KMS-11 (cell line): ENCODE data around the gene SPACA6.

Source experiments
- H2AFZ ChIP-seq: fragments of 200-600 bp; sonication (generic); 2 replicates; pipeline ENCODE4 v1.6.1; 2016; ENCODE audit warnings: antibody characterized with exemption, mixed run types, low read depth
- H3K27ac ChIP-seq: fragments of 200-600 bp; sonication (generic); 2 replicates; pipeline ENCODE4 v1.6.1; 2016; ENCODE audit warnings: mild to moderate bottlenecking, mixed run types
- H3K27me3 ChIP-seq: fragments of 200-600 bp; sonication (generic); 2 replicates; pipeline ENCODE4 v1.6.1; 2017; ENCODE audit warnings: mild to moderate bottlenecking, low read depth, mixed run types, moderate library complexity; ENCODE audit not compliant: insufficient read depth
- H3K36me3 ChIP-seq: fragments of 200-600 bp; sonication (generic); 2 replicates; pipeline ENCODE4 v1.6.1; 2017; ENCODE audit warnings: mild to moderate bottlenecking, mixed run types; ENCODE audit not compliant: insufficient read depth
- H3K4me1 ChIP-seq: fragments of 200-600 bp; sonication (generic); 2 replicates; pipeline ENCODE4 v1.6.1; 2016; ENCODE audit warnings: mild to moderate bottlenecking, low read depth, mixed run types; ENCODE audit not compliant: poor library complexity, severe bottlenecking
- H3K4me2 ChIP-seq: fragments of 200-600 bp; sonication (generic); 2 replicates; pipeline ENCODE4 v1.7.0; 2016; ENCODE audit warnings: mild to moderate bottlenecking, mixed run types
- H3K4me3 ChIP-seq: fragments of 200-600 bp; sonication (generic); IDR thresholded peaks from 2 replicates; pipeline ENCODE4 v1.6.1; 2017; ENCODE audit warnings: low read depth, low read length, mixed read lengths; ENCODE audit not compliant: insufficient read depth
- H3K79me2 ChIP-seq: fragments of 200-600 bp; sonication (generic); 2 replicates; pipeline ENCODE4 v1.6.1; 2016; ENCODE audit warnings: low read depth, mixed run types; ENCODE audit not compliant: insufficient read depth
- H3K9ac ChIP-seq: fragments of 200-600 bp; sonication (generic); 2 replicates; pipeline ENCODE4 v1.6.1; 2016; ENCODE audit warnings: mild to moderate bottlenecking, mixed run types
- H4K20me1 ChIP-seq: fragments of 200-600 bp; sonication (generic); 2 replicates; pipeline ENCODE4 v1.6.1; 2016; ENCODE audit warnings: mild to moderate bottlenecking, mixed run types; ENCODE audit not compliant: insufficient read depth
- TF ChIP-seq, protein P1 (sequence below): fragments of 200-600 bp; sonication (generic); conservative IDR thresholded peaks from 2 replicates; pipeline ENCODE4 v1.6.1; 2017; ENCODE audit warnings: low read depth, mild to moderate bottlenecking, antibody characterized with exemption, low read length, moderate library complexity, mixed read lengths

SPACA6 gene

DNA sequence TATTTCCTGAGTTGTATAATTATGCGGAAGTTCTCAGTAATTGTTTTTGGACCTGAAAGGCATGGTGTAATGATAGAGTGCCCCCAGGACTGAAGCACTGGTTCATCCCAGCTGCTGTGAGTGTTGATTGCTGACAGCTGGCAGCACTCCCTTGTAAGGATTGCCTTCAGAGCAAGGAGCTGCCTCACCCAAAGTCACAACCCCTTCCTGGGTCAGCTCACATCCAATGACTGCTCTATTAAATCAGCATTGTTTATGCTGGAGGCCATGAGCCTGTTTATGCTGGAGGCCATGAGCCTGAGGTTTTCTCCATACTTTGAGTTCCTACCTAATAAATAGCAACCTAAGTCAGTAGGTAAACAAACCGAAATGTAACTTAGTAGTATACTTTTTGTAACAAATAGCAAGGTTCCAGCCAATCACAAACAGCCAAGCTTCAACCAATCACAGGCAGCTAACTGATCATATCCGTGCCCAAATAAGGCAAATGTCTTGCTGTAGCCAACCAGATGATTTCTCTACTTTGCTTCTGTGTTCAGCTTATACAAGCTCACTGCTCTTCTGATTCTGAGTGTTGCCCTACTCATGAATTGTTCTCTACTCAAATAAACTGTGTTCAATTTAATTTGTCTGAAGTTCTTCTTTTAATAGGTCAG, 11.7 kb upstream of the SPACA6 start:
- no peak overlapping the region for H3K4me3 ChIP-seq
- H2AFZ ChIP-seq: no peak overlapping the region
- TF ChIP-seq, protein P1, sequence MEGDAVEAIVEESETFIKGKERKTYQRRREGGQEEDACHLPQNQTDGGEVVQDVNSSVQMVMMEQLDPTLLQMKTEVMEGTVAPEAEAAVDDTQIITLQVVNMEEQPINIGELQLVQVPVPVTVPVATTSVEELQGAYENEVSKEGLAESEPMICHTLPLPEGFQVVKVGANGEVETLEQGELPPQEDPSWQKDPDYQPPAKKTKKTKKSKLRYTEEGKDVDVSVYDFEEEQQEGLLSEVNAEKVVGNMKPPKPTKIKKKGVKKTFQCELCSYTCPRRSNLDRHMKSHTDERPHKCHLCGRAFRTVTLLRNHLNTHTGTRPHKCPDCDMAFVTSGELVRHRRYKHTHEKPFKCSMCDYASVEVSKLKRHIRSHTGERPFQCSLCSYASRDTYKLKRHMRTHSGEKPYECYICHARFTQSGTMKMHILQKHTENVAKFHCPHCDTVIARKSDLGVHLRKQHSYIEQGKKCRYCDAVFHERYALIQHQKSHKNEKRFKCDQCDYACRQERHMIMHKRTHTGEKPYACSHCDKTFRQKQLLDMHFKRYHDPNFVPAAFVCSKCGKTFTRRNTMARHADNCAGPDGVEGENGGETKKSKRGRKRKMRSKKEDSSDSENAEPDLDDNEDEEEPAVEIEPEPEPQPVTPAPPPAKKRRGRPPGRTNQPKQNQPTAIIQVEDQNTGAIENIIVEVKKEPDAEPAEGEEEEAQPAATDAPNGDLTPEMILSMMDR: no peak
- no peaks in the 10 kb centered on the region for H4K20me1 ChIP-seq
- no peak overlapping the region for H3K27ac ChIP-seq
- H3K79me2 ChIP-seq: no peaks in the 10 kb centered on the region
- H3K4me2 ChIP-seq: no peak overlapping the region
- H3K4me1 ChIP-seq: no peaks in the 10 kb centered on the region
- no peak overlapping the region for H3K9ac ChIP-seq
- no peaks in the 10 kb centered on the region for H3K27me3 ChIP-seq
- H3K36me3 ChIP-seq: no peaks in the 10 kb centered on the region

DNA sequence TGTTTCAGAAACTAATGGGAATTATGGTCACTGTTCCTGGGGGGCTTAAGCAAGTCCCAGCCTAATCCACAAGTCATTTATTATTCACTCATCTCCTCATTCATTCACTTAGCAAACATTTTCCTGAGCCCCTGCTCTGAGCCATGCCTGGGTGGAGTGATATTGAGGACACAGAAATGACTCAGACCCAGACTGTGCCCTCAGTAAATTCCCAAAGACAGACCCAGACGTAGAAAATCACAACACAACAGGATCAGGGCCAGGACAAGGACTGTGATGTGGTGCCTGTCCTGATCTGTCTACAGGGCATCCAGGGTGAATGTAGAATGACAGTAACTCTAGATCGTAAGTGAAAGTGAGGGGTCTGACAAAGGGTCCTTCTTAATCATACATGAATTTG, 7.0 kb upstream of the SPACA6 start:
- Histone ChIP-seq H2AFZ (no peak overlapping the region), H3K27me3 (peaks cover 3% of the 10 kb centered on the region; the same call in 1 of the 2 replicates), H3K79me2 (no peaks in the 10 kb centered on the region), H3K4me2 (no peak overlapping the region), H3K4me3 (no peak overlapping the region), H3K36me3 (no peaks in the 10 kb centered on the region), H3K27ac (no peak overlapping the region), H3K9ac (no peak overlapping the region), H4K20me1 (no peaks in the 10 kb centered on the region), H3K4me1 (no peaks in the 10 kb centered on the region)
- TF ChIP-seq, protein P1: no peak

DNA sequence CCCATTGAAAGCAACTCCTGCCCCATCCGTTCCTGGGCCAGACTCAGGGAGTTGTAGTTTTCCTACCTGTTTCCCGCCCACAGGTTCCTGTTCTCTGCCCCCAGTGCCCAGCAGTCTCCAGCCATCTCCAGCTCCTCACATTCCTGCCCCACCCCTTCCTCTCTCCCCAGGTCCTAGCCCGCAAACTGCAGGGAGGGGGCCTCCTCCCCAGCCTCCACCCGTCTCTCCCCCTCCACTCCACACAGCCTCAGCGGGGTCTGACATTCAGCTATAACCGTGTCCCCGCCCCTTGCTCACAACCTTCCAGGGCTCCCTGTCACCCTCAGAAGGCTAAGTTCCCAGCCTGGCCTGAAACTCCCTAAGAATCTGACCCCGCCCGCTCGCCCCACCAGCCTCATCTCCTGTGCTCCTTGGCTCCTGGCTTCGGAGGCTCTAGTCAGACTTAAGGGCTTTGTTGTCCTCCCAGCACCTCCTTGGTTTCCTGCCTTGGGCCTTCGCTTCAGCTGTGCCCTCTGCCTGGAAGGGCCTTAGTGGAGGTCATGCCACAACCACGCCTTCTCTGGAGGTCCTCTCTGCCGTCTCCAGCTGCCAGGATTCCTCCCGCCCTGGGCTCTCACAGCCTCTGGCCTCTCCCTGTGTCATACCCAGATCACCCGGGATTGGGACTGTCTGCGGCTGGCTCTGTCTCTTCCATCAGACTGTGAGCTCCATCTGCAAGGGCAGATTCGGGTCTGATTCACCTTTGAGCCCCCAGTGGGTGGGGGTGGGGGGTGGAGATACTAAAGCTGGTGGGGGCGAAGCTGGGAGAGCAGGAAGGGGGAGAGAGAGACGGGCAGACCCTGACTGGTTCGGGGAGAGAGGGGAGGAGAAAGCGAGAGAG, 5.1 kb upstream of the SPACA6 start:
- Histone ChIP-seq H2AFZ (no peak overlapping the region), H3K36me3 (no peaks in the 10 kb centered on the region), H3K4me2 (no peak overlapping the region), H3K9ac (no peak overlapping the region), H3K79me2 (no peaks in the 10 kb centered on the region), H3K4me3 (no peak overlapping the region), H3K4me1 (no peaks in the 10 kb centered on the region), H4K20me1 (no peaks in the 10 kb centered on the region), H3K27ac (no peak overlapping the region), H3K27me3 (peaks cover 3% of the 10 kb centered on the region; the same call in 1 of the 2 replicates)
- TF ChIP-seq, protein P1: no peak

DNA sequence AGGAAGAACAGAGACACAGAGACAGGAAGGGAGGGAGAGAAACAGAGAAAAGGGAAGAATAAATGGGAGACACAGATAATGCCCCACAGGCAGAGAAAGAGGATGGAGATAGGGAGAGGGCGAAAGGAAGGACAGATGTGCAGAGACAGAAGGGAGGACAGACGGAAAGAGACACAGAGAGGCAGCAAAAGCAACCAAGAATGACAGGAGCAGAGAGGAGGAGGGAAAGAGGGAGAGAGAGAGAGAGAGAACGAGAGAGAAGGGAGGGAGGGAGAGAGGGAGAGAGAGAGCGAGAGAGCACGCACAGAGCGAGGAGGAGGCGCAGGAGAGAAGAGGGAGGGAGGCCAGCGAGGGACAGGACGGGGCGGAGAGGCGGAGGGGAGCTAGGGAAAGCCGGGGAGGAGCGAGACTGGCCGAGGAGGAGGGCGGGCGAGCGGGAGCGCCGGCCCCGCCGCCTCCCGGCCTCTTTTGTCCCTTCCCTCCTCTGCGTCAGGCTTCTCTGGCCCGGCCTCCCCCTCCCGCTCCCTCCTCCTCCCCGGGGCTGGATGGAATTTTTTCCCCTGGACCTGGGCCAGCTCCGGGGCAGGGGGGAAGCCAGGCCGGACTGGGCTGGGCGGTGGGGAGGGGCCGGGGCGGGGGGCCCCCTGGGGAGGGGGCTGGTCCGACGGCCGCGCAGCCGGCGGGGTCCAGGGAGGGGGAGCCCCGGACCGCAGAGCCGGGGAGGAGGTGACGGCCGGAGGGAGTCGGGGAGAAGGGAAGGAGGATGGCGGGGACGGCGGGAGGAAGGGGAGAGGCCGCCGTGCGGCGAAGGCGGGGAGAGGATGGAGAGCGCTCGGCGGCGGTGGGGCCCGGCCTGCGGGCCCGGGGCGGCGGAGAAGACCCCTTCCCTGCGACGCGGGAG, 4.2 kb upstream of the SPACA6 start:
- Histone ChIP-seq H3K36me3 (no peaks in the 10 kb centered on the region), H3K27me3 (peaks cover 3% of the 10 kb centered on the region; the same call in 1 of the 2 replicates), H3K27ac (no peak overlapping the region), H3K4me2 (no peak overlapping the region), H3K4me1 (no peaks in the 10 kb centered on the region), H3K4me3 (no peak overlapping the region), H3K79me2 (no peaks in the 10 kb centered on the region), H2AFZ (no peak overlapping the region), H3K9ac (no peak overlapping the region), H4K20me1 (no peaks in the 10 kb centered on the region)
- TF ChIP-seq, protein P1: no peak
